ENCODE measurements around the gene CCDC186.

The CCDC186 gene

GRCh38 chr10:114084215-114084614 lies 89.8 kb downstream of the CCDC186 start:
- Histone ChIP-seq H3K36me3 (ENCODE audit: control insufficient read depth, insufficient read depth, low read length) (no peaks in the 10 kb centered on the region), H3K27me3 (replicated peaks; ENCODE audit: control insufficient read depth, insufficient read depth, low read length) (no peaks in the 10 kb centered on the region), H3K4me3 (replicated peaks; ENCODE audit: low read depth, low read length) (no peak overlapping the region)
- no peak for DNase-seq (ENCODE audit: extremely low read depth, insufficient read length)
- no peak for TF ChIP-seq CTCF (IDR thresholded peaks at IDR 0.05; ENCODE audit: insufficient read depth, low read length, poor library complexity, severe bottlenecking)

DNA sequence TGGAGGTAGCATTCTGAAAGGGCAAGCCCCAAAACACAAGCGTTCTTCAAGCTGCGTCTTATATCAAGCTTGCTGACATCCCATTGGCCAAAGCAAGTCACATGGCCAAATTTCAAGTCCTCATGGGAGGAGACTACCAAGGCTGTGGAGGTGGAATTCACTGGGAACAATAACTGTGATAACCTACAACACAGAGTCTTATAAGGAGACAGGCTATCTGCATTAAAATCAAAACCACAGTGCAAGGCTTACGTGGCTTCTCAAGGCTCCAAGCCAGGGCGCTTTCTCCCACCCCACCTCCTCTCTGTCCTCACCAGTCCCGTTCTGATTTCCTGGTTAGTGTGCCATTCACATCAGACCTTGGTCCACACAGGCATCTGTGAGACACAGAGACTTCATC lies 91.0 kb downstream of the CCDC186 start:
- no peak for TF ChIP-seq CTCF (IDR thresholded peaks at IDR 0.05; ENCODE audit: insufficient read depth, low read length, poor library complexity, severe bottlenecking)
- Histone ChIP-seq H3K27me3 (replicated peaks; ENCODE audit: control insufficient read depth, insufficient read depth, low read length) (no peaks in the 10 kb centered on the region), H3K36me3 (ENCODE audit: control insufficient read depth, insufficient read depth, low read length) (no peaks in the 10 kb centered on the region), H3K4me3 (replicated peaks; ENCODE audit: low read depth, low read length) (no peak overlapping the region)
- no peak for DNase-seq (ENCODE audit: extremely low read depth, insufficient read length)

DNA sequence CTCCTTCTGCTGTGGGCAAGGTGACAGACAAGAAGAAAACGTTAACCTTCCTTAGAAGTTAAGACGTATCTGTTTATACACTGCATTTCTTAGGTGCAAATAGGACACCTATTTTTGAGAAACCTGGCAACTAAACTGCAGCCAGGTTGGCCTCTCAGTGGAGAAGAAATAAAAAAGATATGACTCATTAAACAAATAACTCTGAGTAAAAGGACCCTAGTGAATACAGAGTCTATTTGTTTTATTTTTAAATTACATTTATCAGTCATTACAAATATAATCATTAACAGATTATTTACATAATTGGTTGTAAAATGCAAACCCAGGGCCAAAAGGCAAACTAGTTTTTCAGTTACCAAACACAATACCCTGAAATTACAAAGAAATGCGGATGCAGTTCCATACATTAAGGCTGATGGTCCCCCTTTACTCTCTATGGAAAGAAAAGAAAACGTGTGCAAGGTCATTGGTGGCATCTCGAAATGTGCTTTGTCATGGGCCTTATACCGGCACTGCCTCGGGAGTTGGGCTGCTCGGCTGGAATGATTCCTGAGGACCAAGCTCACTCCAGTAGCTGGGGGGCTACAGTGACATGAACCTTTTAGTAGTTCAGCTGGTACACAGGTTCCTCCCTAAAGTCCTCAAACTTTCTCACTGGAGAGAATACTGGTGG lies 92.0 kb downstream of the CCDC186 start:
- no peaks in the 10 kb centered on the region for H3K36me3 ChIP-seq (ENCODE audit: control insufficient read depth, insufficient read depth, low read length)
- H3K27me3 ChIP-seq (replicated peaks; ENCODE audit: control insufficient read depth, insufficient read depth, low read length): no peaks in the 10 kb centered on the region
- no peak overlapping the region for H3K4me3 ChIP-seq (replicated peaks; ENCODE audit: low read depth, low read length)
- no peak for TF ChIP-seq CTCF (IDR thresholded peaks at IDR 0.05; ENCODE audit: insufficient read depth, low read length, poor library complexity, severe bottlenecking)
- DNase-seq (ENCODE audit: extremely low read depth, insufficient read length): no peak

- TF ChIP-seq CTCF (IDR thresholded peaks at IDR 0.05; ENCODE audit: insufficient read depth, low read length, poor library complexity, severe bottlenecking): no peak
- DNase-seq (ENCODE audit: extremely low read depth, insufficient read length): no peak
- no peaks in the 10 kb centered on the region for H3K27me3 ChIP-seq (replicated peaks; ENCODE audit: control insufficient read depth, insufficient read depth, low read length)
- H3K36me3 ChIP-seq (ENCODE audit: control insufficient read depth, insufficient read depth, low read length): no peaks in the 10 kb centered on the region
- no peak overlapping the region for H3K4me3 ChIP-seq (replicated peaks; ENCODE audit: low read depth, low read length)
Measured at GRCh38 chr10:114079421-114079820, 94.6 kb downstream of the CCDC186 start.

- no peak for TF ChIP-seq CTCF (IDR thresholded peaks at IDR 0.05; ENCODE audit: insufficient read depth, low read length, poor library complexity, severe bottlenecking)
Measured at GRCh38 chr10:114078346-114078745, 95.7 kb downstream of the CCDC186 start.

DNA sequence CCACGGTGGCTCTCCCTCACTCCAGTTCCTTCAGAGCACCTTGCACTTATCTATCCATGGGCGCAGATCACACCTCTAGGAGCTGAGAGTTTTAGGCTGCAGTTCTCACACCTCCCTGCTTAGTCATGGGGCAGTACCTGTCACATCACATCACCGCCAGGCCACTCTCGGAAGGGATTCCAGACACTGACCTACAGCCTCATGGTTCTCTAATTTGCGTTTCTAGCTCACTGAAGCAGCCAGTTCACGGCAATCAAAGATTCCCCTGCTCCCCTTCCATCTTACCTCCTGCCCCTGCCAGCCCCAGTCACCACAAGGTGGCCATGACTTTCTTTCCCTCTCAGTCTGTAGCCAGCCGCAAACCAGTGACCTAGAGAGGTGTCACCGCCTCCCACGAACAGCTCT lies 96.2 kb downstream of the CCDC186 start:
- H3K27me3 ChIP-seq (replicated peaks; ENCODE audit: control insufficient read depth, insufficient read depth, low read length): no peaks in the 10 kb centered on the region
- no peak for DNase-seq (ENCODE audit: extremely low read depth, insufficient read length)
- no peak for TF ChIP-seq CTCF (IDR thresholded peaks at IDR 0.05; ENCODE audit: insufficient read depth, low read length, poor library complexity, severe bottlenecking)
- no peaks in the 10 kb centered on the region for H3K36me3 ChIP-seq (ENCODE audit: control insufficient read depth, insufficient read depth, low read length)
- H3K4me3 ChIP-seq (replicated peaks; ENCODE audit: low read depth, low read length): no peak overlapping the region

More at GRCh38 chr10:114078346-114078745, 95.7 kb downstream of the CCDC186 start:
- H3K27me3 ChIP-seq (replicated peaks; ENCODE audit: control insufficient read depth, insufficient read depth, low read length): no peaks in the 10 kb centered on the region
- no peaks in the 10 kb centered on the region for H3K36me3 ChIP-seq (ENCODE audit: control insufficient read depth, insufficient read depth, low read length)
- H3K4me3 ChIP-seq (replicated peaks; ENCODE audit: low read depth, low read length): no peak overlapping the region
- no peak for DNase-seq (ENCODE audit: extremely low read depth, insufficient read length)
